SK-N-MC (cell line): Measurements from ENCODE around the gene TBL1Y.
"Not testable (repeated sequence)": the region's sequence is repeated elsewhere in the genome, so short reads cannot be mapped to it uniquely, and the experiment has no call there.

Experiments
- DNase-seq: peaks from one replicate; pipeline ENCODE4 v3.0.0-alpha.2; 2011; ENCODE audit warnings: low read depth, low spot score
- H3K27ac ChIP-seq: fragments of 200-600 bp; sonication (generic); 2 replicates; pipeline ENCODE4 v1.5.1; 2016; ENCODE audit warnings: mixed run types
- H3K36me3 ChIP-seq: fragments of 200-600 bp; sonication (generic); 2 replicates; pipeline ENCODE4 v1.6.1; 2017; ENCODE audit warnings: antibody characterized with exemption, low read length, mixed read lengths; ENCODE audit not compliant: insufficient read depth
- H3K4me3 ChIP-seq: fragments of 200-600 bp; sonication (generic); 2 replicates; pipeline ENCODE4 v1.5.1; 2016
- H3K9ac ChIP-seq: fragments of 200-600 bp; sonication (generic); 2 replicates; pipeline ENCODE4 v1.8.0; 2017; ENCODE audit warnings: mixed run types, mixed read lengths; ENCODE audit not compliant: insufficient read length
- H3K9me3 ChIP-seq: fragments of 200-600 bp; sonication (generic); 2 replicates; pipeline ENCODE4 v1.6.1; 2017; ENCODE audit warnings: low read depth, mild to moderate bottlenecking, antibody characterized with exemption, low read length, moderate library complexity, mixed read lengths
- EZH2 ChIP-seq: fragments of 200-600 bp; sonication (generic); IDR thresholded peaks from one replicate; pipeline ENCODE4 v1.6.1; 2017; ENCODE audit warnings: antibody characterized with exemption
- FOXP2 ChIP-seq: optimal IDR thresholded peaks from 2 replicates; pipeline ENCODE3; 2011; ENCODE audit warnings: mild to moderate bottlenecking, moderate library complexity; ENCODE audit not compliant: insufficient read depth; ENCODE audit errors: extremely low read length, control extremely low read depth
- POLR2AphosphoS5 ChIP-seq: IDR thresholded peaks from 2 replicates; pipeline ENCODE4 v1.6.1; 2012; ENCODE audit warnings: mild to moderate bottlenecking, low read depth, low read length, borderline replicate concordance

Gene TBL1Y

GRCh38 chrY:6910372-6911252 is at the start of gene TBL1Y:
TSS of gene TBL1Y (plus strand) at chrY:6910697. CDS start at chrY:7025085, 114,388 bp downstream.
- Histone ChIP-seq H3K27ac (no peak within 1 kb of the TSS), H3K9ac (no peak within 1 kb of the TSS), H3K4me3 (no peak within 1 kb of the TSS), H3K36me3 (no peaks in the 10 kb centered on the region), H3K9me3 (no peaks in the 10 kb centered on the region)
- no peak for DNase-seq
- TF ChIP-seq EZH2, result no peak

GRCh38 chrY:6894496-6894895 is 16.0 kb upstream of the TBL1Y start:
- DNase-seq, result no peak
- Histone ChIP-seq H3K36me3 (no peaks in the 10 kb centered on the region), H3K4me3 (no peak overlapping the region), H3K9me3 (no peaks in the 10 kb centered on the region), H3K27ac (no peak overlapping the region), H3K9ac (no peak overlapping the region)
- TF ChIP-seq FOXP2 (no peak), POLR2AphosphoS5 (no peak), EZH2 (no peak)

GRCh38 chrY:6895236-6895635 is 15.3 kb upstream of the TBL1Y start:
- TF ChIP-seq FOXP2, result no peak
- no peak for TF ChIP-seq EZH2
- no peak for TF ChIP-seq POLR2AphosphoS5
- Histone ChIP-seq H3K27ac (no peak overlapping the region), H3K4me3 (no peak overlapping the region), H3K9ac (no peak overlapping the region), H3K9me3 (no peaks in the 10 kb centered on the region), H3K36me3 (no peaks in the 10 kb centered on the region)
- no peak for DNase-seq

DNA sequence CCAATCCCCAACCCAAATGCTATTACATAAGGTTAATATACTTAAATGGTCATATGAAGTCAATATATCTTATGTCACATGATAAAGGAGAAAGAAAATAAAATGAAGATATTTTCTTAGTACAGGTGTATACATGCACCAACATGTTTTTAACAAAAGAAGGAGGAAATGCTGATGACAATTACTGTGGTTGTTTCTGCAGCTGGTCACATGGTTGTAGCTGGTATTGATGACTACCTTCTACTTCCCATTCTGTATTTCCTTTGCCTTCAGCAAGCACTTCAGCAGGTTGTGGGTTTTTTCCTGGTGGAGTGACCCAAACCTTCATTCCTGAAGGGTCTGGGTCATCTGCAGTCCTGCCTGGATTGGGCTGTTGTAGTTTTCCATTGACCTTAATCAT is 8.4 kb upstream of the TBL1Y start:
- not testable (repeated sequence) for DNase-seq, H3K36me3 ChIP-seq, H3K27ac ChIP-seq, H3K9ac ChIP-seq, H3K4me3 ChIP-seq, H3K9me3 ChIP-seq

DNA sequence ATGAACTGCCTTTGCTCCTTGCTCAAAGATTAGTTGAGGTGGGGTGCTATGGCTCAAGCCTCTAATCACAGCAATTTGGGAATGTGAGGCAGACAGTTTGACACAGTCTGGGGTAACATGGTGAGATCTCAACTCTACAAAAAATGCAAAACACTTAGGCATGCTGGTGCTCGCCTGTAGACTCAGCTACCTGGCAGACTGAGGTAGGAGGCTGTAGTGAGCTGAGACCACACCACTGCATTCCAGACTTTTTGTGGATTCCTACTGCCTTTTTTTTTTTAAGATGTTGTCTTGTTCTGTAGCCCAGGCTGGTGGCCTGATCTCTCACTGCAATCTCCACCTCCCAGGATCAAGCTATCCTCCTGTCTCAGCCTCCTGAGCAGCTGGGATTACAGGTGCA is 2.9 kb upstream of the TBL1Y start:
- no peaks in the 10 kb centered on the region for H3K9me3 ChIP-seq
- no peak for DNase-seq
- H3K27ac ChIP-seq, result no peak overlapping the region
- no peak overlapping the region for H3K4me3 ChIP-seq
- no peaks in the 10 kb centered on the region for H3K36me3 ChIP-seq
- TF ChIP-seq POLR2AphosphoS5 (no peak), FOXP2 (no peak), EZH2 (no peak)
- H3K9ac ChIP-seq, result no peak overlapping the region

GRCh38 chrY:6908021-6908420 is 2.5 kb upstream of the TBL1Y start:
- H3K27ac ChIP-seq, DNase-seq, H3K9ac ChIP-seq, H3K9me3 ChIP-seq, H3K4me3 ChIP-seq, H3K36me3 ChIP-seq: not testable (repeated sequence)

- TF ChIP-seq POLR2AphosphoS5, result no peak
- no peak for TF ChIP-seq EZH2
- no peak for TF ChIP-seq FOXP2
- H3K27ac ChIP-seq, result no peak overlapping the region
- no peak overlapping the region for H3K4me3 ChIP-seq
- no peak overlapping the region for H3K9ac ChIP-seq
- no peaks in the 10 kb centered on the region for H3K9me3 ChIP-seq
- no peaks in the 10 kb centered on the region for H3K36me3 ChIP-seq
- no peak for DNase-seq
Measured at GRCh38 chrY:6909118-6909521, 1.4 kb upstream of the TBL1Y start.

DNA sequence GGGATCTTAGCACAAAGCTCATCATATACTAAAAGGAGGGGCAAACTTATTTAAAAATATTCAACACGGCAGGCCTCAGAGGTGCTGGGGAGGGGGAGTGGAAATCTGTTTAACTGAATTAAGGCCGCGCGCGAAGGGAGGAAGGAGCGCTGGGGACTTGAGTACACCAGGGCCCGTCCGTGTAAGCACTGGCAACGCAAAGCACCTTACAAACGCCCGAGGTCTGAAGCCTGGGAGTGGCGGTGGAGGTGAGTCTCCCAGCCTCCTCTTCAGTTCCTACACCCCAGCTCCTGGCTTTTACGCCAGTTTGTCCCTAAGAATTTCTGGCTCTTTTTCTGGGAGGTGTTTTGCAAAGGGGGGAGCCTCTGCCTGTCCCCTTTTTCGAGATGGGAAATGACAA is 641 bp upstream of the TBL1Y start:
- no peak overlapping the region for H3K9ac ChIP-seq
- H3K36me3 ChIP-seq, result no peaks in the 10 kb centered on the region
- no peak overlapping the region for H3K27ac ChIP-seq
- DNase-seq, result no peak
- no peaks in the 10 kb centered on the region for H3K9me3 ChIP-seq
- no peak overlapping the region for H3K4me3 ChIP-seq
- TF ChIP-seq POLR2AphosphoS5 (no peak), FOXP2 (no peak), EZH2 (no peak)

GRCh38 chrY:6911253-6911881 is 870 bp downstream of the TBL1Y start, which contains the start of gene AMELY:
TSS of gene AMELY (minus strand) at chrY:6911752. CDS start at chrY:6872608, 39,144 bp downstream.
- Histone ChIP-seq H3K36me3 (no peaks in the 10 kb centered on the region), H3K9ac (no peak within 1 kb of the TSS), H3K4me3 (no peak within 1 kb of the TSS), H3K27ac (no peak within 1 kb of the TSS), H3K9me3 (no peaks in the 10 kb centered on the region)
- no peak for DNase-seq
- TF ChIP-seq POLR2AphosphoS5, result no peak
- no peak for TF ChIP-seq FOXP2
